MM.1S (cell line): Measurements from ENCODE around the gene STXBP6.

ENCODE experiments used
- DNase-seq: peaks from one replicate; pipeline ENCODE4 v3.0.0-alpha.2; 2015
- H2AFZ ChIP-seq: fragments of 300-600 bp; sonication (generic); 2 replicates; pipeline ENCODE4 v1.6.0; 2016; ENCODE audit warnings: antibody characterized with exemption, low read length
- H3F3A ChIP-seq: fragments of 300-600 bp; sonication (generic); 2 replicates; pipeline ENCODE4 v1.6.1; 2016; ENCODE audit warnings: mild to moderate bottlenecking, antibody characterized with exemption, low read length, moderate library complexity, mixed read lengths; ENCODE audit not compliant: insufficient read depth
- H3K27ac ChIP-seq: fragments of 300-600 bp; sonication (generic); 2 replicates; pipeline ENCODE4 v1.5.1; 2016; ENCODE audit warnings: mild to moderate bottlenecking, low read length
- H3K27me3 ChIP-seq: fragments of 300-600 bp; sonication (generic); replicated peaks from 2 replicates; pipeline ENCODE4 v1.6.0; 2016; ENCODE audit warnings: low read length; ENCODE audit not compliant: insufficient read depth
- H3K36me3 ChIP-seq: fragments of 300-600 bp; sonication (generic); replicated peaks from 2 replicates; pipeline ENCODE4 v1.6.1; 2016; ENCODE audit warnings: mild to moderate bottlenecking, low read length, mixed read lengths; ENCODE audit not compliant: insufficient read depth
- H3K4me1 ChIP-seq: fragments of 300-600 bp; sonication (generic); 2 replicates; pipeline ENCODE4 v1.6.1; 2016; ENCODE audit warnings: low read length, mixed read lengths
- H3K4me2 ChIP-seq: fragments of 300-600 bp; sonication (generic); 2 replicates; pipeline ENCODE4 v1.6.0; 2016; ENCODE audit warnings: low read depth, low read length
- H3K4me3 ChIP-seq: fragments of 300-600 bp; sonication (generic); 2 replicates; pipeline ENCODE4 v1.5.1; 2016; ENCODE audit warnings: low read length, mixed read lengths
- H3K79me2 ChIP-seq: fragments of 300-600 bp; sonication (generic); 2 replicates; pipeline ENCODE4 v1.6.1; 2016; ENCODE audit warnings: mixed run types, low read length, mixed read lengths
- H3K9ac ChIP-seq: fragments of 300-600 bp; sonication (generic); 2 replicates; pipeline ENCODE4 v1.6.1; 2016; ENCODE audit warnings: low read length, mixed read lengths
- H3K9me2 ChIP-seq: fragments of 300-600 bp; sonication (generic); replicated peaks from 2 replicates; pipeline ENCODE4 v1.6.1; 2016; ENCODE audit warnings: mild to moderate bottlenecking, low read length, mixed read lengths; ENCODE audit not compliant: insufficient read depth
- H3K9me3 ChIP-seq: fragments of 300-600 bp; sonication (generic); replicated peaks from 2 replicates; pipeline ENCODE4 v1.6.1; 2016; ENCODE audit warnings: mild to moderate bottlenecking, low read length, mixed read lengths; ENCODE audit not compliant: insufficient read depth
- H4K20me1 ChIP-seq: fragments of 300-600 bp; sonication (generic); 2 replicates; pipeline ENCODE4 v1.6.1; 2016; ENCODE audit warnings: mild to moderate bottlenecking, low read length, moderate library complexity, mixed read lengths; ENCODE audit not compliant: insufficient read depth
- EZH2 ChIP-seq: fragments of 300-600 bp; sonication (generic); optimal IDR thresholded peaks from 2 replicates; pipeline ENCODE3; 2017; ENCODE audit warnings: low read depth, mild to moderate bottlenecking, antibody characterized with exemption, low read length, mixed read lengths
- EZH2phosphoT487 ChIP-seq: fragments of 300-600 bp; sonication (generic); IDR thresholded peaks from 2 replicates; pipeline ENCODE4 v1.6.1; 2018; ENCODE audit warnings: antibody characterized with exemption, low read length
- TF ChIP-seq, protein P1 (sequence below): fragments of 300-600 bp; sonication (generic); IDR thresholded peaks from 2 replicates; pipeline ENCODE4 v1.5.1; 2016; ENCODE audit warnings: antibody characterized with exemption, low read length, mixed read lengths

STXBP6 gene

DNA sequence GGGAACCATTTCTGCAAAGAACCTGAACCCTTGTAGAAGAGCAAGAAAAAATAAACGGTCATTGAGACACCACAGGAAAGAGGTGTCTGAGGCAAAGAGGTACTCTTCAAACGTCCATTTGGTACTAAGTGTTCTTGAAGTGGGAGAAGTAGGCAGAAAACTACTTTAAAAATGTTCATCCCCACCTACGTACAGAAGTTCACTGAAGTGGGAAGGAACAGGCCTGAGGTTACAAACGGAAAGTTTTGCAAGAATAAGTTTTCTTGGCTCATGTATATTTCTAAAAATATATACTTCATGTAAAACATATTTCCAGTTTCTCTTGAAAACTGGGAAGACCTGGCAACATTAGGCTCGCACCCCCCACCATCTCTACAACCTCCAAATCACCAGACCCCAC, 61.2 kb downstream of the STXBP6 start:
- no peak overlapping the region for H2AFZ ChIP-seq
- no peak overlapping the region for H3K4me2 ChIP-seq
- no peak for DNase-seq
- H3K9ac ChIP-seq, result no peak overlapping the region
- no peaks in the 10 kb centered on the region for H3K79me2 ChIP-seq
- no peak for TF ChIP-seq EZH2
- TF ChIP-seq, protein P1, sequence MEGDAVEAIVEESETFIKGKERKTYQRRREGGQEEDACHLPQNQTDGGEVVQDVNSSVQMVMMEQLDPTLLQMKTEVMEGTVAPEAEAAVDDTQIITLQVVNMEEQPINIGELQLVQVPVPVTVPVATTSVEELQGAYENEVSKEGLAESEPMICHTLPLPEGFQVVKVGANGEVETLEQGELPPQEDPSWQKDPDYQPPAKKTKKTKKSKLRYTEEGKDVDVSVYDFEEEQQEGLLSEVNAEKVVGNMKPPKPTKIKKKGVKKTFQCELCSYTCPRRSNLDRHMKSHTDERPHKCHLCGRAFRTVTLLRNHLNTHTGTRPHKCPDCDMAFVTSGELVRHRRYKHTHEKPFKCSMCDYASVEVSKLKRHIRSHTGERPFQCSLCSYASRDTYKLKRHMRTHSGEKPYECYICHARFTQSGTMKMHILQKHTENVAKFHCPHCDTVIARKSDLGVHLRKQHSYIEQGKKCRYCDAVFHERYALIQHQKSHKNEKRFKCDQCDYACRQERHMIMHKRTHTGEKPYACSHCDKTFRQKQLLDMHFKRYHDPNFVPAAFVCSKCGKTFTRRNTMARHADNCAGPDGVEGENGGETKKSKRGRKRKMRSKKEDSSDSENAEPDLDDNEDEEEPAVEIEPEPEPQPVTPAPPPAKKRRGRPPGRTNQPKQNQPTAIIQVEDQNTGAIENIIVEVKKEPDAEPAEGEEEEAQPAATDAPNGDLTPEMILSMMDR, result no peak
- no peak for TF ChIP-seq EZH2phosphoT487
- H4K20me1 ChIP-seq, result no peaks in the 10 kb centered on the region
- no peaks in the 10 kb centered on the region for H3K36me3 ChIP-seq
- H3K4me1 ChIP-seq, result no peaks in the 10 kb centered on the region
- H3K9me2 ChIP-seq, result no peaks in the 10 kb centered on the region
- no peak overlapping the region for H3K27ac ChIP-seq
- no peaks in the 10 kb centered on the region for H3K27me3 ChIP-seq
- H3F3A ChIP-seq, result no peaks in the 10 kb centered on the region
- no peak overlapping the region for H3K4me3 ChIP-seq
- H3K9me3 ChIP-seq, result no peaks in the 10 kb centered on the region

GRCh38 chr14:24986206-24986893, 63.6 kb downstream of the STXBP6 start:
- Histone ChIP-seq H3K4me1 (no peaks in the 10 kb centered on the region), H3K4me2 (no peak overlapping the region), H3K9me3 (no peaks in the 10 kb centered on the region), H3K79me2 (no peaks in the 10 kb centered on the region), H4K20me1 (no peaks in the 10 kb centered on the region), H3K4me3 (no peak overlapping the region), H3K9me2 (no peaks in the 10 kb centered on the region), H3K27me3 (no peaks in the 10 kb centered on the region), H3F3A (no peaks in the 10 kb centered on the region), H3K9ac (no peak overlapping the region), H3K36me3 (no peaks in the 10 kb centered on the region), H3K27ac (no peak overlapping the region), H2AFZ (no peak overlapping the region)
- no peak for TF ChIP-seq EZH2phosphoT487
- DNase-seq, result no peak

GRCh38 chr14:24984846-24985589, 64.9 kb downstream of the STXBP6 start:
- H3K9ac ChIP-seq, result no peak overlapping the region
- H3K9me2 ChIP-seq, result no peaks in the 10 kb centered on the region
- no peaks in the 10 kb centered on the region for H3K36me3 ChIP-seq
- H2AFZ ChIP-seq, result no peak overlapping the region
- H3K4me2 ChIP-seq, result no peak overlapping the region
- DNase-seq, result no peak
- no peaks in the 10 kb centered on the region for H3K79me2 ChIP-seq
- H3K4me3 ChIP-seq, result no peak overlapping the region
- H3F3A ChIP-seq, result no peaks in the 10 kb centered on the region
- no peaks in the 10 kb centered on the region for H3K9me3 ChIP-seq
- TF ChIP-seq, protein P1, result no peak
- TF ChIP-seq EZH2phosphoT487 (no peak), EZH2 (no peak)
- H3K4me1 ChIP-seq, result no peaks in the 10 kb centered on the region
- H4K20me1 ChIP-seq, result no peaks in the 10 kb centered on the region
- H3K27ac ChIP-seq, result no peak overlapping the region
- no peaks in the 10 kb centered on the region for H3K27me3 ChIP-seq
